ENCODE results near the gene CRTC1.

CRTC1 gene

GRCh38 chr19:18770663-18771327 lies 87.3 kb downstream of the CRTC1 start:
- TF ChIP-seq POLR2AphosphoS5 (IDR thresholded peaks at IDR 0.05; ENCODE audit: low read depth, low read length) (no peak), SIN3A (IDR thresholded peaks at IDR 0.05; ENCODE audit: borderline replicate concordance, insufficient read depth, low read length) (no peak), REST (IDR thresholded peaks at IDR 0.05; ENCODE audit: insufficient read depth in 1 of 2, low read depth in 2 of 2, low read length in 2 of 2) (no peak), TAF1 (IDR thresholded peaks at IDR 0.05; ENCODE audit: borderline replicate concordance, insufficient read depth, low read length) (no peak), FOXP2 (optimal IDR thresholded peaks at IDR 0.05; ENCODE audit: borderline replicate concordance, extremely low read depth, extremely low read length, insufficient read depth) (no peak)

GRCh38 chr19:18771328-18772242 lies 88.1 kb downstream of the CRTC1 start:
- TF ChIP-seq TAF1 (IDR thresholded peaks at IDR 0.05; ENCODE audit: borderline replicate concordance, insufficient read depth, low read length) = no peak
- no peak for TF ChIP-seq SIN3A (IDR thresholded peaks at IDR 0.05; ENCODE audit: borderline replicate concordance, insufficient read depth, low read length)
- no peak for TF ChIP-seq REST (IDR thresholded peaks at IDR 0.05; ENCODE audit: insufficient read depth in 1 of 2, low read depth in 2 of 2, low read length in 2 of 2)
- TF ChIP-seq POLR2AphosphoS5 (IDR thresholded peaks at IDR 0.05; ENCODE audit: low read depth, low read length) = no peak
- TF ChIP-seq FOXP2 (optimal IDR thresholded peaks at IDR 0.05; ENCODE audit: borderline replicate concordance, extremely low read depth, extremely low read length, insufficient read depth) = no peak

DNA sequence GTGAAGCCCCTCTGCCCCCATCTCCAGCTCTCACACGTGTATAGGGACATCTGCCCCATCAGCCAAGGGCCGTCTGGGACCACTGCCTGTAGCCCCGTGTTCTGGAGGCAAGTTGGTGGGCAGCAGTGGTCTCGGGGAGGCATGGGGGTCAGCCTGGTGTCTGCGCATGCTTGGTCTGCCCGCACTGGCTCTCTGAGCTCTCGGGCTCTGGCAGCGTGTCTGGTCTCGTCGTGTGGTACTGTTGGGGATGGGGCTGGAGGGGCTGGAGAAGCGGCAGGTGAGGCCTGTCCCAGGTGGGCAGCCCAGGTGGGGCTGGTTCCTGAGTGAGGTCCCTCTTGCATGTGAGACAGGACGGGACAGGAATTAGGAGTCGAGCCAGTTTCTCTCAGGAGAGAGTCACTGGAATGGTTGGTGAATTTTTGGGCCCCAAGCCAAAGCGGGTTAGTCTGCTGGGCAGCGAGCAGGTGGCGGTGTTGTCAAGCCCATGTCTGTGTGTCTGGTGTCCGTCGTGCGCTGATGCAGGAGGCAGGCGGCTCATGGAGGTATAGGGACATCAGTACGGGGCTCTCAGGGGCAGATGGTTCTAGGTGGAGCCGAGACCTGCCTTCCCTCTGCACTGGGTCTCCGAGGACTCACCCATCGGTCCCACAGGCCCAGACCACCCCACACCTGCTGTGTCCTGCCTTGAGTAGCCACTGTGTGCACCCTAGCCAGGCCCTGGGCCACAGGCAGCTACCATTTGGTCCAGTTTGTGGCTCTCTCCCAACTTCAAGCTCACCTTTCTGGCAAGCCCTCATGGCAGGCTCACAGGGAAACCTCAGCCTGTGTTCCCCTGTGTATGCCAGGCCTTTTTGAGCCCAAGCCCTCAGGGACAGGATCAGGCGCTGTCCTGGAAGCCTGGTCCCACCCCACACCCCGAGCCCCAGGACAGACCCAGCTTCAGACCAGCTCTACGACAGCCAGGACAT lies 89.4 kb downstream of the CRTC1 start:
- no peak for TF ChIP-seq POLR2AphosphoS5 (IDR thresholded peaks at IDR 0.05; ENCODE audit: low read depth, low read length)
- no peak for TF ChIP-seq REST (IDR thresholded peaks at IDR 0.05; ENCODE audit: insufficient read depth in 1 of 2, low read depth in 2 of 2, low read length in 2 of 2)
- no peak for TF ChIP-seq TAF1 (IDR thresholded peaks at IDR 0.05; ENCODE audit: borderline replicate concordance, insufficient read depth, low read length)
- TF ChIP-seq SIN3A (IDR thresholded peaks at IDR 0.05; ENCODE audit: borderline replicate concordance, insufficient read depth, low read length) = no peak
- TF ChIP-seq FOXP2 (optimal IDR thresholded peaks at IDR 0.05; ENCODE audit: borderline replicate concordance, extremely low read depth, extremely low read length, insufficient read depth) = no peak

GRCh38 chr19:18773682-18774081 lies 90.2 kb downstream of the CRTC1 start:
- no peak for TF ChIP-seq FOXP2 (optimal IDR thresholded peaks at IDR 0.05; ENCODE audit: borderline replicate concordance, extremely low read depth, extremely low read length, insufficient read depth)

- TF ChIP-seq REST (IDR thresholded peaks at IDR 0.05; ENCODE audit: insufficient read depth in 1 of 2, low read depth in 2 of 2, low read length in 2 of 2) = no peak
- no peak for TF ChIP-seq TAF1 (IDR thresholded peaks at IDR 0.05; ENCODE audit: borderline replicate concordance, insufficient read depth, low read length)
- no peak for TF ChIP-seq FOXP2 (optimal IDR thresholded peaks at IDR 0.05; ENCODE audit: borderline replicate concordance, extremely low read depth, extremely low read length, insufficient read depth)
- no peak for TF ChIP-seq POLR2AphosphoS5 (IDR thresholded peaks at IDR 0.05; ENCODE audit: low read depth, low read length)
- TF ChIP-seq SIN3A (IDR thresholded peaks at IDR 0.05; ENCODE audit: borderline replicate concordance, insufficient read depth, low read length) = no peak
Observed at GRCh38 chr19:18774107-18774506, 90.6 kb downstream of the CRTC1 start.
